ENCODE measurements around the gene HNRNPAB.

DNA sequence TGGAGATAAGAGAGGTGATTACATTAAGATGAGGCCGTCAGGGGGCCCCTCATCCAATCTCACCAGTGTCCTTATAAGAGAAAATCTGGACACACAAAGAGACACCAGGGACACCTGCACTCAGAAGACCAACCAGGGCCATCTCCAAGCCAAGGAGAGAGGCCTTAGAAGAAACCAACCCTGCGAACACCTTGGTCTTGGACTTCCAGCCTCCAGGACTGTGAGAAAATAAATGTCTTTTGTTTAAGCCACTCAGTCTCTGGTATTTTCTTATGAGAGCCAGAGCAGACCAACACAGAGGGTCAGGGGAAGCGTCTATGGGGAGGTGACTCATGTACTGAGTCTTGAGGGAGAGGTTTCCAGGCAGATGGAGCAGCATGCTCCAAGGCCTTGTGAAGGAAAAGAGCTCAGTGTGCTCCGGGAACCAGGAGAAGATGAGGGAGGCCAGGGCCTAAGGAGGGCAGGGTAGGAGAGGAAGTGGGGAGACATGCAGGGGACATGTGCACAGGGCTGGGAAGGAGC, 22.9 kb downstream of the HNRNPAB start:
- TF ChIP-seq CTCF (IDR thresholded peaks at IDR 0.05; ENCODE audit: low read length) (no peak), EZH2 (optimal IDR thresholded peaks at IDR 0.05; ENCODE audit: low read depth, low read length) (no peak), EZH2phosphoT487 (IDR thresholded peaks at IDR 0.05; ENCODE audit: low read length) (no peak)
